Effector memory CD4-positive, alpha-beta T cell (primary cell): ENCODE data around the gene ING1.

ENCODE experiments used
- DNase-seq, 3 donors: peaks; one replicate each; pipeline ENCODE4 v3.0.0-alpha.2; 2020
- H3K27ac ChIP-seq: 2 replicates; pipeline ENCODE4 v1.7.0; 2013; ENCODE audit warnings: mild to moderate bottlenecking, low read length, moderate library complexity; ENCODE audit not compliant: insufficient read depth, poor library complexity, severe bottlenecking
- H3K27me3 ChIP-seq: replicated peaks from 2 replicates; pipeline ENCODE4 v1.7.0; 2013; ENCODE audit warnings: mild to moderate bottlenecking, low read length; ENCODE audit not compliant: insufficient read depth, control insufficient read depth, poor library complexity, severe bottlenecking
- H3K36me3 ChIP-seq: 2 replicates; pipeline ENCODE4 v1.7.0; 2013; ENCODE audit warnings: mild to moderate bottlenecking, low read length, moderate library complexity; ENCODE audit not compliant: control insufficient read depth, insufficient read depth
- H3K4me1 ChIP-seq: 2 replicates; pipeline ENCODE4 v1.7.0; 2013; ENCODE audit warnings: low read length, mild to moderate bottlenecking; ENCODE audit not compliant: control insufficient read depth, insufficient read depth, poor library complexity, severe bottlenecking
- H3K4me3 ChIP-seq: 2 replicates; pipeline ENCODE4 v1.7.0; 2013; ENCODE audit warnings: low read length, low read depth, mild to moderate bottlenecking; ENCODE audit not compliant: insufficient read depth, poor library complexity, severe bottlenecking
- H3K9me3 ChIP-seq: 2 replicates; pipeline ENCODE4 v1.7.0; 2013; ENCODE audit warnings: mild to moderate bottlenecking, low read length, moderate library complexity; ENCODE audit not compliant: control insufficient read depth

Gene ING1

GRCh38 chr13:110767476-110767875 is 54.0 kb downstream of the ING1 start:
- H3K36me3 ChIP-seq: no peaks in the 10 kb centered on the region
- H3K27ac ChIP-seq: no peak overlapping the region
- DNase-seq: no peak
- no peak overlapping the region for H3K4me3 ChIP-seq
- peaks cover 7% of the 10 kb centered on the region for H3K27me3 ChIP-seq
- no peaks in the 10 kb centered on the region for H3K4me1 ChIP-seq
- no peaks in the 10 kb centered on the region for H3K9me3 ChIP-seq

- H3K27me3 ChIP-seq: peaks cover 7% of the 10 kb centered on the region
- no peak overlapping the region for H3K4me3 ChIP-seq
- H3K4me1 ChIP-seq: no peaks in the 10 kb centered on the region
- no peaks in the 10 kb centered on the region for H3K9me3 ChIP-seq
- no peak for DNase-seq
- H3K27ac ChIP-seq: no peak overlapping the region
- no peaks in the 10 kb centered on the region for H3K36me3 ChIP-seq
Observed at GRCh38 chr13:110769097-110769496, 55.6 kb downstream of the ING1 start.

GRCh38 chr13:110770678-110771077 is 57.2 kb downstream of the ING1 start:
- DNase-seq: no peak
- H3K27me3 ChIP-seq: peaks cover 7% of the 10 kb centered on the region
- no peaks in the 10 kb centered on the region for H3K36me3 ChIP-seq

GRCh38 chr13:110771194-110771593 is 57.7 kb downstream of the ING1 start:
- H3K4me1 ChIP-seq: no peaks in the 10 kb centered on the region
- no peak overlapping the region for H3K4me3 ChIP-seq
- no peak for DNase-seq

More at GRCh38 chr13:110770678-110771077, 57.2 kb downstream of the ING1 start:
- H3K4me1 ChIP-seq: no peaks in the 10 kb centered on the region
- no peak overlapping the region for H3K4me3 ChIP-seq
- no peaks in the 10 kb centered on the region for H3K9me3 ChIP-seq
- H3K27ac ChIP-seq: no peak overlapping the region

GRCh38 chr13:110772091-110772984 is 58.8 kb downstream of the ING1 start:
- no peak for DNase-seq
- no peaks in the 10 kb centered on the region for H3K36me3 ChIP-seq
- H3K9me3 ChIP-seq: no peaks in the 10 kb centered on the region

More at GRCh38 chr13:110771194-110771593, 57.7 kb downstream of the ING1 start:
- H3K9me3 ChIP-seq: no peaks in the 10 kb centered on the region
- H3K27ac ChIP-seq: no peak overlapping the region
- H3K36me3 ChIP-seq: no peaks in the 10 kb centered on the region
- H3K27me3 ChIP-seq: peaks cover 7% of the 10 kb centered on the region

More at GRCh38 chr13:110772091-110772984, 58.8 kb downstream of the ING1 start:
- no peaks in the 10 kb centered on the region for H3K4me1 ChIP-seq
- peaks cover 7% of the 10 kb centered on the region for H3K27me3 ChIP-seq
- no peak overlapping the region for H3K27ac ChIP-seq
- no peak overlapping the region for H3K4me3 ChIP-seq
